Measurements from ENCODE around the gene LRP2BP. TPM values are rescaled to one million over a fixed set of nuclear protein-coding genes. Genes with fewer than 3 reads are reported as not detected.

The LRP2BP gene
- polyA plus RNA-seq, 1 donor (not counting 4 experiments of a cell fraction or from before 2014, with no cell fraction given), result 0.22 TPM

DNA sequence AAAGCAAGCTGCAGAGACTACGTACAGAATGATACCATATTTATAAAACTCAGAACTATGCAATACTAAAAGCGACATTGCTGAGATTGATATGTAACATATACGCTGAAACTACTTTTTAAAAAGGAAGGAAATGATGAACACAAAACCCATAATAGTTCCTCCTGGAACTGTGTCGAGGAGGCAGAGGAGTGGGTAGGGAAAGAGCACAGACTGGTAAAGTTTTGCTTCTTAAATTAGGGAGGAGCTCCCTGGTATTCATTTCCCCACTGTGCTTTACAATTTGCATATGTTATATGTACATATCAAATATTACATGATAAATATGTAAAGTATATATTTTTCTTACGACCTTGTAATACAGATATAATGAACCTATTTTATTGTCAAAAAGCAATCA lies 16.1 kb upstream of the LRP2BP start:
- no peaks in the 10 kb centered on the region for H3K4me1 ChIP-seq (ENCODE audit: control insufficient read depth, extremely low read depth, insufficient read depth, low read length)
- no peak overlapping the region for H3K9ac ChIP-seq (ENCODE audit: control insufficient read depth, extremely low read depth, insufficient read depth, low read length)
- FAIRE-seq, result no peak
- no peaks in the 10 kb centered on the region for H3K27me3 ChIP-seq (ENCODE audit: control insufficient read depth, extremely low read depth, insufficient read depth, low read length)
- H3K79me2 ChIP-seq (ENCODE audit: control insufficient read depth, insufficient read depth, low read length), result no peaks in the 10 kb centered on the region
- dilution Hi-C loops (cut with MboI; ENCODE audit: extremely low pct_ligation_motif_present, low sequenced_read_pairs), result no loop called here
- no peak overlapping the region for H3K27ac ChIP-seq (ENCODE audit: control insufficient read depth, insufficient read depth, low read length)
- H3K36me3 ChIP-seq (ENCODE audit: control insufficient read depth in 2 of 2, extremely low read depth in 1 of 2, insufficient read depth in 2 of 2, low read length in 2 of 2), result peaks cover 0 to 3% of the 10 kb centered on the region in 2 experiments
- H3K4me3 ChIP-seq (ENCODE audit: control insufficient read depth in 2 of 3, extremely low read depth in 1 of 3, insufficient read depth in 2 of 3, low read depth in 1 of 3, low read length in 3 of 3), result no peak overlapping the region
- no peaks in the 10 kb centered on the region for H4K20me1 ChIP-seq (ENCODE audit: control insufficient read depth, extremely low read depth, insufficient read depth, low read length)
- H3K9me3 ChIP-seq (ENCODE audit: control insufficient read depth, low read depth, low read length), result no peaks in the 10 kb centered on the region
- no peak overlapping the region for H3K4me2 ChIP-seq (ENCODE audit: control insufficient read depth, extremely low read depth, insufficient read depth, low read depth, low read length)
- DNase-seq (ENCODE audit: low read depth, low spot score), result no peak
- no peak overlapping the region for H2AFZ ChIP-seq (ENCODE audit: control insufficient read depth, low read length)
- no peaks in the 10 kb centered on the region for H3K9me1 ChIP-seq (ENCODE audit: control insufficient read depth, extremely low read depth, insufficient read depth, low read length)
- no peak for TF ChIP-seq EZH2 (IDR thresholded peaks at IDR 0.05; ENCODE audit: low read length)
- TF ChIP-seq, protein P1, sequence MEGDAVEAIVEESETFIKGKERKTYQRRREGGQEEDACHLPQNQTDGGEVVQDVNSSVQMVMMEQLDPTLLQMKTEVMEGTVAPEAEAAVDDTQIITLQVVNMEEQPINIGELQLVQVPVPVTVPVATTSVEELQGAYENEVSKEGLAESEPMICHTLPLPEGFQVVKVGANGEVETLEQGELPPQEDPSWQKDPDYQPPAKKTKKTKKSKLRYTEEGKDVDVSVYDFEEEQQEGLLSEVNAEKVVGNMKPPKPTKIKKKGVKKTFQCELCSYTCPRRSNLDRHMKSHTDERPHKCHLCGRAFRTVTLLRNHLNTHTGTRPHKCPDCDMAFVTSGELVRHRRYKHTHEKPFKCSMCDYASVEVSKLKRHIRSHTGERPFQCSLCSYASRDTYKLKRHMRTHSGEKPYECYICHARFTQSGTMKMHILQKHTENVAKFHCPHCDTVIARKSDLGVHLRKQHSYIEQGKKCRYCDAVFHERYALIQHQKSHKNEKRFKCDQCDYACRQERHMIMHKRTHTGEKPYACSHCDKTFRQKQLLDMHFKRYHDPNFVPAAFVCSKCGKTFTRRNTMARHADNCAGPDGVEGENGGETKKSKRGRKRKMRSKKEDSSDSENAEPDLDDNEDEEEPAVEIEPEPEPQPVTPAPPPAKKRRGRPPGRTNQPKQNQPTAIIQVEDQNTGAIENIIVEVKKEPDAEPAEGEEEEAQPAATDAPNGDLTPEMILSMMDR (optimal IDR thresholded peaks at IDR 0.05 in 1 of 3, IDR thresholded peaks at IDR 0.05 in 1 of 3, conservative IDR thresholded peaks at IDR 0.05 in 1 of 3; ENCODE audit: extremely low read depth in 1 of 3, insufficient read depth in 2 of 3, low read length in 3 of 3), result no peak

DNA sequence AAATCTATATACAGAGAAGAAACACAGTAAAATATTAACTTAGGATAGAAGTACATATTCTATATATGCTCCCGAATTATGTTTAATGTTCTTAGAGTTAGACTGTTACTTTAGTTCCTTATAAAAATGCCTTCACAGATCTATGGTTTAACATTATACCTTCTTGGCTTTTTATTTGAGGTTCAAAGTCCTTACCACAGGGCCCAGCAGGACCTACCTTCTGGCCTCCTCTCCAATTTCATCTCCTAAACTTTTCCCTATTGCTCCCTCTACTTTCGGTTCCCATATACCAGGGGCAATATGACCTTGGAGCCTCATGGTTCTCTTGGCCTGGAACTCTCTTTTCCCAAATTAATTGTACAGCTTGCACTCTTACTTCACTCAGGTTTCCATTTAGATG lies 12.7 kb upstream of the LRP2BP start:
- no peaks in the 10 kb centered on the region for H3K4me1 ChIP-seq (ENCODE audit: control insufficient read depth, extremely low read depth, insufficient read depth, low read length)
- no peak for TF ChIP-seq EZH2 (IDR thresholded peaks at IDR 0.05; ENCODE audit: low read length)
- TF ChIP-seq, protein P1 (optimal IDR thresholded peaks at IDR 0.05 in 1 of 3, IDR thresholded peaks at IDR 0.05 in 1 of 3, conservative IDR thresholded peaks at IDR 0.05 in 1 of 3; ENCODE audit: extremely low read depth in 1 of 3, insufficient read depth in 2 of 3, low read length in 3 of 3), result no peak
- no peak for DNase-seq (ENCODE audit: low read depth, low spot score)
- H3K9me1 ChIP-seq (ENCODE audit: control insufficient read depth, extremely low read depth, insufficient read depth, low read length), result no peaks in the 10 kb centered on the region
- no peak overlapping the region for H3K9ac ChIP-seq (ENCODE audit: control insufficient read depth, extremely low read depth, insufficient read depth, low read length)
- H3K36me3 ChIP-seq (ENCODE audit: control insufficient read depth in 2 of 2, extremely low read depth in 1 of 2, insufficient read depth in 2 of 2, low read length in 2 of 2), result peaks cover 0 to 2% of the 10 kb centered on the region in 2 experiments
- no peak overlapping the region for H3K4me3 ChIP-seq (ENCODE audit: control insufficient read depth in 2 of 3, extremely low read depth in 1 of 3, insufficient read depth in 2 of 3, low read depth in 1 of 3, low read length in 3 of 3)
- no peaks in the 10 kb centered on the region for H4K20me1 ChIP-seq (ENCODE audit: control insufficient read depth, extremely low read depth, insufficient read depth, low read length)
- H3K79me2 ChIP-seq (ENCODE audit: control insufficient read depth, insufficient read depth, low read length), result no peaks in the 10 kb centered on the region
- H3K4me2 ChIP-seq (ENCODE audit: control insufficient read depth, extremely low read depth, insufficient read depth, low read depth, low read length), result no peak overlapping the region
- no peak overlapping the region for H2AFZ ChIP-seq (ENCODE audit: control insufficient read depth, low read length)
- no peak for FAIRE-seq
- dilution Hi-C loops (cut with MboI; ENCODE audit: extremely low pct_ligation_motif_present, low sequenced_read_pairs), result no loop called here
- H3K27me3 ChIP-seq (ENCODE audit: control insufficient read depth, extremely low read depth, insufficient read depth, low read length), result no peaks in the 10 kb centered on the region
- H3K27ac ChIP-seq (ENCODE audit: control insufficient read depth, insufficient read depth, low read length), result no peak overlapping the region
- H3K9me3 ChIP-seq (ENCODE audit: control insufficient read depth, low read depth, low read length), result no peaks in the 10 kb centered on the region

All from keratinocyte (primary cell).